ENCODE data around the gene MFAP1.
"Not testable (repeated sequence)": the region's sequence is repeated elsewhere in the genome, so short reads cannot be mapped to it uniquely, and the experiment has no call there.

The MFAP1 gene

GRCh38 chr15:43824302-43825246, at the start of gene MFAP1:
TSS of gene MFAP1 (minus strand) at chr15:43824690. CDS start at chr15:43824569, 121 bp downstream.
- DNase-seq (ENCODE audit: low spot score) = peak; percentile 98

DNA sequence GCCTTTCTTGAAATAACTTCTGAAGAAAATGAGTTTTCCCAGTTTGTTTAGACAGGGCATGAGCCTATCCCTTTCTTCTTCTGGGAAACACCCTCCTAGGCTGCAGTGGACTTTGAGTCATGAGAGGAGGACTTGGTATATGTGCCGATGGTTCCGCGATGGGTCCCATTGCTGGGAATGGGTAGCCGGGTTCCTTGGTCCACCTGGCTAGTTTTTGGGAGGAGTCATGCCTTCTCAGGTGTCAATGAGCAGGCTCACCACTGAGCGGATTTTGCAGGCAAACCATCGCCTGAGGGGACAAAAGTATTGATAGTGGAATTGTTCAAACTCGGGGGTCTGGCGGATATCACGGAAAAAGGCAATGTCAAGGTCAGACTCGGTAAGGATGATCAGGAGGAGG, 49.2 kb upstream of the MFAP1 start:
- no peak for DNase-seq (ENCODE audit: low spot score)

DNA sequence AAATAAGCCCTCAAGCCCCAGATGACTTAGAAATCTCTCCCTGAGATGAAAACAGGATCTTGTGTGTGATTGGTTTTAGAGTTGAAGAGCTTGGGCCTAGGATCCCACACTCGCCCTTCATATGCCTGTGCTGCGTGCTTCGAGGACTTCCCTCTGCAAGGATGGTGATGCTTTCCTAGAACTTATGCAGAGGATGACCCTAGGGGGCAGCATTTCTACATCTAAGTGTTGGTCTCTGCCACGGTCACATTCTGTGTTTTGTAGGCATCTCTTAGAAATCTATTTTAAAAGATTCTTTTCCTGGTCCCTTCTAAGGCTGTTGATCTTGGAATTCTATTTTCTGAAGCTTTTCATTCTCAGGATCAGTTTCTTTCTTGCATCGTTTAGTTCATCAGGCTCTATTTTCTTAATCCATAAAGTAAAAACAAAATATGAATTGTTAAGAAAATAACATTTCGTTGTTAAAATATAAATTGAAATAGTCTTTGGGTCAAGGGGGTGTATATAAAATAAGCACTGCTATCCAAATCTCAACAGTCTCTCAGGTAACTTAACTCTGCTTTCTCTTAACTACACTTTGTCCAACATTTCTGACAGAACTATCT, 48.0 kb upstream of the MFAP1 start:
- DNase-seq (ENCODE audit: low spot score) = peak; percentile 91

GRCh38 chr15:43871835-43872234, 47.3 kb upstream of the MFAP1 start:
- no peak for DNase-seq (ENCODE audit: low spot score)

- DNase-seq (ENCODE audit: low spot score) = no peak
These were observed 43.9 kb upstream of the MFAP1 start for GRCh38 chr15:43868406-43868805.

DNA sequence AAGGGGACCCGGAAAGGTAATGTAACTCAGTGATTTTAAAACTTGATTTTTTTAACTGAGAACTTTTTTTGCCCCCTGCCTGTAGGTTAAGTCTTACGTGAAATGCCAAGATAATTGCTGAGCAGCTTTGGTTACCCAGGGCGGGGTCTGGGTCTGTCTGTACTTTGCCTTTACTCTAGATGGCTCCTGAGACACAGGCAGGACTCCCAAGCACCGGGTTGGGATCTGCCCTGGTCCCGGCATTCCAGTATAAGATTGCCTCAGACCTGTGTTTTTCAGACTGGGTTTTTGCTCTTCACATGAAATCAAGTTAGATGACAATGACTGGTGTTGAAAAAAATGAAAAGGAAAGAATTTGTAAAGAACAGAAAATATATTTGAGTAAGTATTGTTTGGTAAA, 42.6 kb upstream of the MFAP1 start:
- DNase-seq (ENCODE audit: low spot score) = no peak

- not testable (repeated sequence) for DNase-seq (ENCODE audit: low spot score)
These were observed 42.1 kb upstream of the MFAP1 start for GRCh38 chr15:43866636-43867035.

GRCh38 chr15:43859546-43859945, 35.1 kb upstream of the MFAP1 start:
- DNase-seq (ENCODE audit: low spot score) = no peak

DNA sequence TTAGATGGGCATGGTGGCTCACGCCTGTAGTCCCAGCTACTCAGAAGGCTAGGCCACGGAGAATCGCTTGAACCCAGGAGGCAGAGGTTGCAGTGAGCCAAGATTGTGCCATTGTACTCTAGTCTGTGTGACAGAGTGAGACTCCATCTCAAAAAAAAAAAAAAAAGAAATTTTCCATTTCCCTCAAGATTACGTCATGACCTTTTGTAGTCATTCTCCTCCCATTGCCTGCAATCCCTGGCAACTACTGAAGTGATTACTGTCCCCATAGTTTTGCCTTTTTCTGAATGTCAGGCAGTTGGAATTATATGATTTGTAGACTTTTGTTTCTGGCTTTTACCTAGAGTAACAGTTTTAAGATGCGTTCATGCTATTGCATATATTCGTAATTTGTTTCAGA, 30.3 kb upstream of the MFAP1 start:
- no peak for DNase-seq (ENCODE audit: low spot score)

- DNase-seq (ENCODE audit: low spot score) = no peak
These were observed 28.1 kb upstream of the MFAP1 start for GRCh38 chr15:43852607-43853006.

DNA sequence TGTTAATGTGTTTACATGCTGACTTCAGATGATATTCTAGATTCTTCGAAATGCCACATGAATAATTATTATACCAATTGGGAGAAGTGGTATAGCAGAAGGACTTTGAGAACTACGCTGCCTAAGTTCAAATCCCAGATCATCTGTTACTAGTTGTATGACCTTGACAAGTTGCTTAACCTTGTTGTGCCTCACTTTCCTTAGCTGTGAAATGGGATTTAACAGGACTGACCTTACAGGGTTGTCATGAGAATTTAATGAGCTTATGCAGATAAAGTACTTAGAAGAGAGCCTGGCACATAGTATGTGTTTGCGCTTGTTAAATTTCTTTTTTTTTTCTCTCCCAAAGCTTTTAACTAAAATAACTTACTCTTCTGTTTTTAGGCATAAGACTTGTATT, 26.8 kb upstream of the MFAP1 start:
- no peak for DNase-seq (ENCODE audit: low spot score)

DNA sequence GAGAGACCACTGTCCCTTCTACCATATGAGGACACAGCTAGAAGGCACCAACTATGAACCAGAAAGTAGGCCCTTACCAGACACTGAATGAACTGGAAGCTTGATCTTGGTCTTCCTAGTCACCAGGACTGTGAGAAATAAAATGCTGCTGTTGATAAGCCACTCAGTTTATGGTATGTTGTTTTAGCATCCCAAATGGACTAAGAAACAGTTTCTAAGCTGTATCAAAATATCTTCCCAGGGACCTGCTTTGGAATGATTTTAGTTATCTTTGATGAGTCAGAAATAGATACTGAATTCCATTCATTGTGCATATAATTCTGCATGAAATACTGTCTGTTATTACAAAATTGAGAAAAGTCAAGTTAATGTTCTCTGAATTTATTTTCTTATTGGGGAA, 20.9 kb upstream of the MFAP1 start:
- DNase-seq (ENCODE audit: low spot score) = no peak

- DNase-seq (ENCODE audit: low spot score) = not testable (repeated sequence)
These were observed 8.0 kb upstream of the MFAP1 start for GRCh38 chr15:43832485-43832884.

DNA sequence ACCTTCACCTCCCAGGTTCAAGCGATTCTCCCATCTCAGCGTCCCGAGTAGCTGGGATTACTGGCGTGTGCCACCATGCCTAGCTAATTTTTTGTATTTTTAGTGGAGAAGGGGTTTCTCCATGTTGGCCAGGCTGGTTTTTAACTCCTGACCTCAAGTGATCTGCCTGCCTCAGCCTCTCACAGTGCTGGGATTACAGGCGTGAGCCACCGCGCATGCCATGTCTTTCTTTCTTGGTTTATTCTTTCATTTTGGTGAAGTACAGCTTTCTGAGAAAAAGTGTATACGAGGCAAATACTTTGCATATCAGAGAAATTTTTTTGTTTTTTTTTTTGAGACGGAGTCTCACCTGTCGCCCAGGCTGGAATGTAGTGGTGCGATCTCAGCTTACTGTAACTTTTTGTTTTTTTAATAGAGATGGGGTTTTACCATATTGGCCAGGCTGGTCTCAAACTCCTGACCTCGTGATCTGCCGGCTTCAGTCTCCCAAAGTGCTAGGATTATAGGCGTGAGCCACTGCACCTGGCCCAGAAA, 7.1 kb upstream of the MFAP1 start:
- DNase-seq (ENCODE audit: low spot score) = not testable (repeated sequence)

DNA sequence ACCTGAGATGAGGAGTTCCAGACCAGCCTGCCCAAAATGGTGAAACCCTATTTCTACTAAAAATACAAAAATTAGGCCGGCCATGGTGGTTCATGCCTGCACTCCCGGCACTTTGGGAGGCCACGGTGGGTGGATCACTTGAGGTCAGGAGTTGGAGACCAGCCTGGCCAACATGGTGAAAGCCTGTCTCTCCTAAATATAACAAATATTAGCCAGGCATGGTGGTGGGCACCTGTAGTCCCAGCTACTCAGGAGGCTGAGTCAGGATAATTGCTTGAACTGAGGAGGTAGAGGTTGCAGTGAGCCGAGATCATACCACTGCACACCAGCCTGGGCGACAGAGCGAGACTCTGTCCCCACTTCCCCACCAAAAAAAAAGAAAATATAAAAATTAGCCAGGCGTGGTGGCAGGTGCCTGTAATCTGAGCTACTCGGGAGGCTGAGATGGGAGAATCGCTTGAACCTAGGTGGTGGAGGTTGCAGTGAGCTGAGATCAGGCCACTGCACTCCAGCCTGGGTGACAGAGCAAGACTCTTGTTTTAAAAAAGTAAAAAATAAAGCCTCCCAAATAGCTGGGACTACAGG, 6.3 kb upstream of the MFAP1 start:
- not testable (repeated sequence) for DNase-seq (ENCODE audit: low spot score)

DNA sequence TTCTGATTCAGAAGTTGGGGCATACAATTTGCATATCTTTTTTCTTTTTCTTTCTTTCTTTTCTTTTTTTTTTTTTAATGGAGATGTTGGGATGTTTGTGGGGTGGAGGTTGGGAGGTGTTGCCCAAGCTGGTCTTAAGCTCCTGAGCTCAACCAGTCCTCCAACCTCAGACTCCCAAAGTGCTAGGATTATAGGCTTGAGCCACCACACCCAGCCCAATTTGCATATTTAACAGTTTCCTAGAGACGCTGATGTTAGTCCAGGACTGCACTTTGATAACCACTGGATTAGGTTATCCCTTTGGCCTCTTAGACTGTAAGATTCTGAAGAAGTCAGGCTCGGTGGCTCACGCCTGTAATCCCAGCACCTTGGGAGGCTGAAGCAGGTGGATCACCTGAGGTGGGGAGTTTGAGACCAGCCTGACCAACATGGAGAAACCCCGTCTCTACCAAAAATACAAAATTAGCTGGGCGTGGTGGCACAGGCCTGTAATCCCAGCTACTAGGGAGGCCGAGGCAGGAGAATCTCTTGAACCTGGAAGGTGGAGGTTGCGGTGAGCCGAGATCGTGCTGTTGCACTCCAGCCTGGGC, 5.6 kb upstream of the MFAP1 start:
- DNase-seq (ENCODE audit: low spot score) = not testable (repeated sequence)

DNA sequence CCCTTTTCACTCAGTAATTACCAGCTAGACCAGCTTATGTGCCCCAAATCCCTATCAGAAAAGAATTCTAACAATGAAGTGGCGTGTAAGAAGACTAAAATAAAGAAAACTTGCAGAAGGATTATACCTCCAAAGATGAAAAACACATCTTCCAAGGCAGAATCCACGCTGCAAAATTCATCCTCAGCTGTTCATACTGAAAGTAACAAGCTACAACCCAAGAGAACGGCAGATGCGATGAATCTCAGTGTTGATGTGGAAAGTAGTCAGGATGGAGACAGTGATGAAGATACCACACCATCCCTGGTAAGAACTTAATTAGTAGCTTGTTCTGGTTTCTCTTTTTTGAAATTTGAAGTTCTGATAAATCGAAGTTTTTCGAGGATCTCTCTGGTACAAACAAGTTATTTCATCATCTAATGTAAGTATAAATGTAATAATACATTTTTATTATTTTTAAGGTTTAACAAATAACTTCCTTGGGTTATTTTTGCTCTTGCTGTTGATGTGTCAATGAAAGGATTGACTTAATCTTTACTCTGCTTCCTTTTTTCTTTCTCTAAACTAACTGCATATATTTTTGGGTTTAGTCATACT, 3.7 kb upstream of the MFAP1 start:
- no peak for DNase-seq (ENCODE audit: low spot score)

DNA sequence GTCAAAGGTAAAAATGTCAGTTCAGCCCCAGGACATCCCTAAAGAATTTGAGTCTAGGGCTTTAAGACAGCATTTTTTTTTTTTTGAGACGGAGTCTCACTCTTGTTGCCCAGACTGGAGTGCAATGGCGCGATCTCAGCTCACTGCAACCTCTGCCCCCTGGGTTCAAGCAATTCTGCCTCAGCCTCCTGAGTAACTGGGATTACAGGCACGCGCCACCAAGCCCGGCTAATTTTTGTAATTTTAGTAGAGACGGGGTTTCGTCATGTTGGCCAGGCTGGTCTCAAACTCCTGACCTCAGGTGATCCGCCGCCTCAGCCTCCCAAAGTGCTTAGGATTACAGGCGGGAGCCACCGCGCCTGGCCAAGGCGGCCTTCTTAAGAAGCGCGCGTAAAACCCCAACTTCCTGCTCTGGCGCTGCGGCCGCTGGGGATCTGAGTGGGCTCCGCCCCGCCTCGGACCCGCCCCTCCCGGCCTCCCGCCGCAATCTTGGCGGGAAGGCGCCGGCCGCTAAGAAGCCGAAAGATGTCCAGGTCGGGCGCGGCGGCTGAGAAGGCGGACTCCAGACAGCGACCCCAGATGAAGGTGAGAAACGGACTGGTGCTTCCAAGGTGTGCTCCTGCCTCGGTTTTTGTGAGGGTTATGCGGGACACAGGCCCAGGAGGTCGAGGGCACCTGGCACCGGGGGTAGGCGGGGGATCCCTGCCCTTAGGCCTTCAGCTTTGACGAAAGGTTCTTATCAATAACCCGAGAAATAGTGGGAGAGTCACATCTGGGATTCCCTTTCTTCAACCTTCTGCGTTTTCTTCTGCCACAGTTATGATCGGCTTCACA, 2.2 kb upstream of the MFAP1 start, which contains the start of gene WDR76:
Gene WDR76, plus strand, starts transcription at position 495 of the 834 bp plus-strand sequence. Its CDS starts 31 bp downstream, at position 526.
- peak; percentile 43 for DNase-seq (ENCODE audit: low spot score)

- no peak for DNase-seq (ENCODE audit: low spot score)
These were observed 1.6 kb upstream of the MFAP1 start for GRCh38 chr15:43826029-43826507.

DNA sequence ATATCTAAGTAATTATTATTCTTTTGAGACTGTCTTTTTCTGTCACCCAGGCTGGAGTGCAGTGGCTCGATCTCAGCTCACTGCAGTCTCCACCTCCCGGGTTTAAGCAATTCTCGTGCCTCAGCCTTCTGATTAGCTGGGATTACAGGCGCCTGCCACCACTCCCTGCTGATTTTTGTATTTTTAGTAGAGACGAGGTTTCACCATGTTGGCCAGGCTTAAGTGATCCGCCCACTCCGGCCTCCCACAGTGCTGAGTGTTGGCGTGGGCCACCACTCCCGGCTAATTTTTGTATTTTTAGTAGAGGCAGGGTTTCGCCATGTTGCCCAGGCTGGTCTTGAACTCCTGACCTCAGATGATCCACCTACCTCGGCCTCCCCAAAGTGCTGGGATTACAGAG, 815 bp upstream of the MFAP1 start:
- DNase-seq (ENCODE audit: low spot score) = not testable (repeated sequence)

DNA sequence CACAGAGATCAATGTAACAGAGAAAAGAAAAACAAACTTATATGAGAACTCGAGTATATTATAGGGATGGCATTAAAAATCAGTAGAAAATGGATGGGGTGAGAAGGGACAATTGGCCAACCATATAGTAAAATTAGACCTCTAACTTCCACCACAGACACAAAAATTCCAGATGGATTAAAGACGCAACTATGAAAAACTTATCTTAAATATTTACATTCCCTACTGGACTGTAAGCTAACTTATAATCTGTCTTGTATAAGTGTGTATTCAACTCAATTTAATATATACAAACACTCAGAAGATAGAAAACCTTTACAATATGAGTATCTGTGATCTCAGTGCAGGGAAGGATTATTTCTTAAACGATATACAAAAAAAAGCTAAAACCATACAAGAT, 3.0 kb downstream of the MFAP1 start:
- DNase-seq (ENCODE audit: low spot score) = no peak
